ENCODE measurements around the gene TBC1D5. TPM values are rescaled to one million over a fixed set of nuclear protein-coding genes. Genes with fewer than 3 reads are reported as not detected.

The TBC1D5 gene
- total RNA-seq, 1 experiment from 2014 or later = 26.1 TPM

GRCh38 chr3:17469954-17470353, 272.5 kb downstream of the TBC1D5 start (continued):
- TF ChIP-seq ARID4B (CRISPR knock-in tag; IDR thresholded peaks at IDR 0.05; ENCODE audit: borderline replicate concordance) (no peak), ZNF281 (CRISPR knock-in tag; IDR thresholded peaks at IDR 0.05) (no peak)

GRCh38 chr3:17469520-17469919, 272.9 kb downstream of the TBC1D5 start:
- no peak for ATAC-seq
- Mint-ChIP-seq H3K9me3 (no peaks in the 10 kb centered on the region), H3K4me3 (no peak overlapping the region), H3K36me3 (no peaks in the 10 kb centered on the region), H3K27ac (no peak overlapping the region), H3K27me3 (ENCODE audit: low read depth) (no peaks in the 10 kb centered on the region), H3K4me1 (no peaks in the 10 kb centered on the region)
- POLR2A ChIA-PET = no interaction called here
- CTCF ChIA-PET = interaction anchor here (0.7 kb wide), 1 partner anchor 176 kb away, joined by 3 read pairs; no protein-coding TSS in a partner anchor
- TF ChIP-seq ZNF423 (CRISPR knock-in tag; IDR thresholded peaks at IDR 0.05) (no peak), NR2C2 (CRISPR knock-in tag; IDR thresholded peaks at IDR 0.05) (no peak)
- DNase-seq (ENCODE audit: low spot score) = no peak

- no peak overlapping the region for H3K27ac Mint-ChIP-seq
- H3K36me3 Mint-ChIP-seq = no peaks in the 10 kb centered on the region
- no peak overlapping the region for H3K4me3 Mint-ChIP-seq
- ChIA-PET POLR2A (no interaction called here), CTCF (no interaction called here)
- H3K9me3 Mint-ChIP-seq = no peaks in the 10 kb centered on the region
- no peaks in the 10 kb centered on the region for H3K4me1 Mint-ChIP-seq
- no peaks in the 10 kb centered on the region for H3K27me3 Mint-ChIP-seq (ENCODE audit: low read depth)
- DNase-seq (ENCODE audit: low spot score) (no peak), ATAC-seq (no peak)
- TF ChIP-seq ZNF425 (CRISPR knock-in tag; conservative IDR thresholded peaks at IDR 0.05) (no peak), ELF4 (CRISPR knock-in tag; IDR thresholded peaks at IDR 0.05; ENCODE audit: low read depth) (no peak), PRDM15 (CRISPR knock-in tag; IDR thresholded peaks at IDR 0.05) (no peak), ZBTB43 (CRISPR knock-in tag; IDR thresholded peaks at IDR 0.05) (no peak), TCF7 (CRISPR knock-in tag; IDR thresholded peaks at IDR 0.05; ENCODE audit: low read depth) (no peak), OVOL2 (CRISPR knock-in tag; IDR thresholded peaks at IDR 0.05; ENCODE audit: borderline replicate concordance) (no peak), E2F4 (CRISPR knock-in tag; IDR thresholded peaks at IDR 0.05; ENCODE audit: borderline replicate concordance, low read depth) (no peak), JUN (CRISPR knock-in tag; IDR thresholded peaks at IDR 0.05) (no peak), ZSCAN18 (CRISPR knock-in tag; IDR thresholded peaks at IDR 0.05) (no peak), RORB (CRISPR knock-in tag; IDR thresholded peaks at IDR 0.05) (no peak), GABPB1 (CRISPR knock-in tag; IDR thresholded peaks at IDR 0.05) (no peak)
Measured at GRCh38 chr3:17466028-17466427, 276.4 kb downstream of the TBC1D5 start.

Measured in WTC11 (cell line).